ENCODE results near the gene DOK5. TPM values are rescaled to one million over a fixed set of nuclear protein-coding genes. Genes with fewer than 3 reads are reported as not detected.
"Not testable (repeated sequence)": the region's sequence is repeated elsewhere in the genome, so short reads cannot be mapped to it uniquely, and the experiment has no call there.

The DOK5 gene
- total RNA-seq, 1 donor from 2014 or later = 3.3 TPM

DNA sequence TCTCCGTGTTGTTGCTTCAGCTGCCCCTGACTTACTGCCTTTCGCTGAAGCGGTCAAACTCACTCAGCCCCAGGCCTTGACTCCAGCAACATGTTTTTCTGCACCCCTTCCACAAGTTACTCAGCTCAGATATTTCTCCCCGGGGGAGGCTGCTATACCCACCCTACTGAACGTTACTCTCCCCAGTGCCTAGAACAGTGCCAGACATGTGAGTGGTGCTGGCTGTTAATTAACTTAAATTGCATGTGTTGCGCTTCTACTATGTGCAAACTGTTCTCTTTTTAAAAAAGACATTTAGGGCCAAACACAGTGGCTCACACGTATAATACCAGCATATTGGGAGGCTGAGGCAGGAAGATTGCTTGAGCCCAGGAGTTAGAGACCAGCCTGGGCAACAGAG, 41.2 kb upstream of the DOK5 start:
- H3K9me3 Mint-ChIP-seq = no peaks in the 10 kb centered on the region
- no peaks in the 10 kb centered on the region for H3K27me3 Mint-ChIP-seq (ENCODE audit: low read depth)
- no peaks in the 10 kb centered on the region for H3K4me1 Mint-ChIP-seq
- no peak for DNase-seq (ENCODE audit: low spot score in 2 of 2, unreplicated experiment in 2 of 2)
- no peak overlapping the region for H3K27ac Mint-ChIP-seq
- TF ChIP-seq, protein P1, sequence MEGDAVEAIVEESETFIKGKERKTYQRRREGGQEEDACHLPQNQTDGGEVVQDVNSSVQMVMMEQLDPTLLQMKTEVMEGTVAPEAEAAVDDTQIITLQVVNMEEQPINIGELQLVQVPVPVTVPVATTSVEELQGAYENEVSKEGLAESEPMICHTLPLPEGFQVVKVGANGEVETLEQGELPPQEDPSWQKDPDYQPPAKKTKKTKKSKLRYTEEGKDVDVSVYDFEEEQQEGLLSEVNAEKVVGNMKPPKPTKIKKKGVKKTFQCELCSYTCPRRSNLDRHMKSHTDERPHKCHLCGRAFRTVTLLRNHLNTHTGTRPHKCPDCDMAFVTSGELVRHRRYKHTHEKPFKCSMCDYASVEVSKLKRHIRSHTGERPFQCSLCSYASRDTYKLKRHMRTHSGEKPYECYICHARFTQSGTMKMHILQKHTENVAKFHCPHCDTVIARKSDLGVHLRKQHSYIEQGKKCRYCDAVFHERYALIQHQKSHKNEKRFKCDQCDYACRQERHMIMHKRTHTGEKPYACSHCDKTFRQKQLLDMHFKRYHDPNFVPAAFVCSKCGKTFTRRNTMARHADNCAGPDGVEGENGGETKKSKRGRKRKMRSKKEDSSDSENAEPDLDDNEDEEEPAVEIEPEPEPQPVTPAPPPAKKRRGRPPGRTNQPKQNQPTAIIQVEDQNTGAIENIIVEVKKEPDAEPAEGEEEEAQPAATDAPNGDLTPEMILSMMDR (IDR thresholded peaks at IDR 0.05; ENCODE audit: unreplicated experiment) = no peak
- H3K36me3 Mint-ChIP-seq = no peaks in the 10 kb centered on the region
- no peak overlapping the region for H3K4me3 Mint-ChIP-seq

DNA sequence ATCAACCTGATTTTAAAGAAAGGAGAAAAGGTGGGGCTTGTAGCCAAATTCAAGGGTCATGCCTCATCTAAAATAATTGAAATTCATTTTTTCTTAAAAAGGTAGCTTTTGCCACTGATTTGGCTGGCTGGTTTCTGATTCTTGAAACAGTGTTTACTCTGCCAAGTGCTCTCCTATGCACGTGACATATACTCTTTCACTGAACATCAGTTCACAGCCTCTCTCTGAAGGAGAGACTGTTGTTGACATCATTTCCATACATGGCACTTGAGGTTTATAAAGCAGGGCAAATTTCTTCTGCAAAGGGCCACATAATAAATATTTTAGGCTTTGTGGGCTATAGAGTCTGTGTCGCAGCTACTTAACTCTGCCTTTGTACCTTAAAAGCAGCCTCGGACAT, 40.4 kb upstream of the DOK5 start:
- Mint-ChIP-seq H3K9me3 (no peaks in the 10 kb centered on the region), H3K27ac (no peak overlapping the region), H3K4me1 (no peaks in the 10 kb centered on the region), H3K36me3 (no peaks in the 10 kb centered on the region), H3K27me3 (ENCODE audit: low read depth) (no peaks in the 10 kb centered on the region), H3K4me3 (no peak overlapping the region)
- TF ChIP-seq, protein P1 (IDR thresholded peaks at IDR 0.05; ENCODE audit: unreplicated experiment) = no peak
- DNase-seq (ENCODE audit: low spot score in 2 of 2, unreplicated experiment in 2 of 2) = no peak

DNA sequence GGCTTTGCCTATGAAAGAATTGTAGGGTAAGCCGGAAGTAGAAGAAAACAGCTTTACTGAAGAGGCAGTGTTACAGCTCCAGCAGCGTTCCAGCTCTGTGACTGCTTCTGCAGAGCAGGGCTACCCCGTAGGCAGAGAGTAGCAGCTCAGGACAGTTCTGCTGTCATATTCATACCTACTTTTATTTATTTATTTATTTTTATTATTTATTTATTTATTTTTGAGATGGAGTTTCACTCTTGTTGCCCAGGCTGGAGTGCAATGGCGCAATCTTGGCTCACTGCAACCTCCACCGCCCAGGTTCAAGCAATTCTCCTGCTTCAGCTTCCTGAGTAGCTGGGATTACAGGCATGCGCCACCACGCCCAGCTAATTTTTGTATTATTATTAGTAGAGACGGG, 39.0 kb upstream of the DOK5 start:
- H3K27me3 Mint-ChIP-seq (ENCODE audit: low read depth); DNase-seq (ENCODE audit: low spot score in 2 of 2, unreplicated experiment in 2 of 2); H3K27ac Mint-ChIP-seq; H3K4me3 Mint-ChIP-seq; H3K36me3 Mint-ChIP-seq; H3K9me3 Mint-ChIP-seq; H3K4me1 Mint-ChIP-seq: not testable (repeated sequence)

GRCh38 chr20:54438166-54438565, 37.2 kb upstream of the DOK5 start:
- H3K9me3 Mint-ChIP-seq = peaks cover 4% of the 10 kb centered on the region
- TF ChIP-seq, protein P1 (IDR thresholded peaks at IDR 0.05; ENCODE audit: unreplicated experiment) = no peak
- H3K4me1 Mint-ChIP-seq = no peaks in the 10 kb centered on the region

GRCh38 chr20:54450207-54450606, 25.2 kb upstream of the DOK5 start:
- TF ChIP-seq, protein P1 (IDR thresholded peaks at IDR 0.05; ENCODE audit: unreplicated experiment) = no peak
- no peaks in the 10 kb centered on the region for H3K4me1 Mint-ChIP-seq
- H3K27me3 Mint-ChIP-seq (ENCODE audit: low read depth) = peaks cover 1% of the 10 kb centered on the region
- peaks cover 13% of the 10 kb centered on the region for H3K9me3 Mint-ChIP-seq
- H3K4me3 Mint-ChIP-seq = no peak overlapping the region
- H3K27ac Mint-ChIP-seq = no peak overlapping the region
- no peaks in the 10 kb centered on the region for H3K36me3 Mint-ChIP-seq
- DNase-seq (ENCODE audit: low spot score in 2 of 2, unreplicated experiment in 2 of 2) = no peak

More at GRCh38 chr20:54438166-54438565, 37.2 kb upstream of the DOK5 start:
- H3K4me3 Mint-ChIP-seq = no peak overlapping the region
- no peak for DNase-seq (ENCODE audit: low spot score in 2 of 2, unreplicated experiment in 2 of 2)
- no peak overlapping the region for H3K27ac Mint-ChIP-seq
- no peaks in the 10 kb centered on the region for H3K27me3 Mint-ChIP-seq (ENCODE audit: low read depth)
- H3K36me3 Mint-ChIP-seq = no peaks in the 10 kb centered on the region

- no peak overlapping the region for H3K27ac Mint-ChIP-seq
- H3K27me3 Mint-ChIP-seq (ENCODE audit: low read depth) = peaks cover 1% of the 10 kb centered on the region
- H3K36me3 Mint-ChIP-seq = no peaks in the 10 kb centered on the region
- no peak overlapping the region for H3K4me3 Mint-ChIP-seq
- DNase-seq (ENCODE audit: low spot score in 2 of 2, unreplicated experiment in 2 of 2) = no peak
- TF ChIP-seq, protein P1 (IDR thresholded peaks at IDR 0.05; ENCODE audit: unreplicated experiment) = no peak
- H3K4me1 Mint-ChIP-seq = no peaks in the 10 kb centered on the region
- H3K9me3 Mint-ChIP-seq = peaks cover 13% of the 10 kb centered on the region
Observed at GRCh38 chr20:54451171-54451570, 24.2 kb upstream of the DOK5 start.
